Measurements from ENCODE around the gene VAV2. TPM values are rescaled to one million over a fixed set of nuclear protein-coding genes. Genes with fewer than 3 reads are reported as not detected.

VAV2 gene
- total and polyA plus RNA-seq, 9 of the 15 experiments (the other 6 are each of a cell fraction or from before 2014, with no cell fraction given), result 0.01 to 2.7 (median 1.0) TPM; not detected in 1

DNA sequence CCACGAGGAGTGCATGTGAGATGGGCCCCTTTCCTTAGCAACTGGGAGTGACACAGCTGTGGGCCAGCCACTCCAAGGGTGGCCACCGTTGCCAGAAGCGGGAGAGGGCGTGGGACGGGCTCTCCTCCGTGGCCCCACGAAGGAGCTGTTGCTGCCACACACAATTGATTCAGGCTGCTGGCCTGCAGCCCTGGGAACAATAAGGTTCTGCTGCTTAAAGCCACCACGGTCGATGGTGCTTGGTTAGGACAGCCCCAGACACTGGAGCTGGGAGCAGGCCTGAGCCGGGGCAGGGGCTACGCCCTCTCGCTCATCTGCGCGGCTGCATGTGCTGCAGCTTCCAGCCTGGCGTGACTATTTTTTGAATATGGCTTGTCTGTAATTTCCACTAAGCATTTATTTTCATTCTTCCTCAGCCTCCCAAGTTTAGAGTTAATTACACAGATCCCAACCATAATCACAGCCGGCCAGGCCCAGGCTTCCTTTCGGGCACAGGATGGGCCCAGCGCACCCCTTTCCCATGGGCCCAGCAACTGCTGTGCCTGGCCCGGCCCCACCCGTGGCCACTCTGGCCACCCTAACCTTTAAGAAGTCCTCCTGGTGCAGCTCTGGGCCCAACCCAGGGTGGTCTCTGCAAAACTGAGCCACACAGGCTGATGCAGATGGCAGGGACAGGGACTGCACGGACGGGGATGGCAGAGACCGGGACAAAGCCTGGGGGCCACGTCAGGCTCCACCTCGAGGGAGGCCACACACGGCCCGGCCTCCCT lies 49.7 kb downstream of the VAV2 start:
- in situ Hi-C loops (cut with MboI) (no loop called here), intact Hi-C loops (cut with micrococcal nuclease) (no loop called here)
- H3K4me3 ChIP-seq, result no peak overlapping the region
- no peaks in the 10 kb centered on the region for H3K79me2 ChIP-seq (ENCODE audit: control insufficient read depth, insufficient read depth, low read length)
- peaks cover 31% of the 10 kb centered on the region for H4K20me1 ChIP-seq (replicated peaks; ENCODE audit: control insufficient read depth, insufficient read depth, low read length)
- ATAC-seq, result 0 out of 3 replicates have a peak, but pooled peaks have one; percentile 26
- H3K27ac ChIP-seq (ENCODE audit: extremely low read depth, low read depth, low read length), result no peak overlapping the region
- TF ChIP-seq, protein P1, sequence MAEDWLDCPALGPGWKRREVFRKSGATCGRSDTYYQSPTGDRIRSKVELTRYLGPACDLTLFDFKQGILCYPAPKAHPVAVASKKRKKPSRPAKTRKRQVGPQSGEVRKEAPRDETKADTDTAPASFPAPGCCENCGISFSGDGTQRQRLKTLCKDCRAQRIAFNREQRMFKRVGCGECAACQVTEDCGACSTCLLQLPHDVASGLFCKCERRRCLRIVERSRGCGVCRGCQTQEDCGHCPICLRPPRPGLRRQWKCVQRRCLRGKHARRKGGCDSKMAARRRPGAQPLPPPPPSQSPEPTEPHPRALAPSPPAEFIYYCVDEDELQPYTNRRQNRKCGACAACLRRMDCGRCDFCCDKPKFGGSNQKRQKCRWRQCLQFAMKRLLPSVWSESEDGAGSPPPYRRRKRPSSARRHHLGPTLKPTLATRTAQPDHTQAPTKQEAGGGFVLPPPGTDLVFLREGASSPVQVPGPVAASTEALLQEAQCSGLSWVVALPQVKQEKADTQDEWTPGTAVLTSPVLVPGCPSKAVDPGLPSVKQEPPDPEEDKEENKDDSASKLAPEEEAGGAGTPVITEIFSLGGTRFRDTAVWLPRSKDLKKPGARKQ (CRISPR knock-in tag; IDR thresholded peaks at IDR 0.05), result no peak
- TF ChIP-seq, protein P2, sequence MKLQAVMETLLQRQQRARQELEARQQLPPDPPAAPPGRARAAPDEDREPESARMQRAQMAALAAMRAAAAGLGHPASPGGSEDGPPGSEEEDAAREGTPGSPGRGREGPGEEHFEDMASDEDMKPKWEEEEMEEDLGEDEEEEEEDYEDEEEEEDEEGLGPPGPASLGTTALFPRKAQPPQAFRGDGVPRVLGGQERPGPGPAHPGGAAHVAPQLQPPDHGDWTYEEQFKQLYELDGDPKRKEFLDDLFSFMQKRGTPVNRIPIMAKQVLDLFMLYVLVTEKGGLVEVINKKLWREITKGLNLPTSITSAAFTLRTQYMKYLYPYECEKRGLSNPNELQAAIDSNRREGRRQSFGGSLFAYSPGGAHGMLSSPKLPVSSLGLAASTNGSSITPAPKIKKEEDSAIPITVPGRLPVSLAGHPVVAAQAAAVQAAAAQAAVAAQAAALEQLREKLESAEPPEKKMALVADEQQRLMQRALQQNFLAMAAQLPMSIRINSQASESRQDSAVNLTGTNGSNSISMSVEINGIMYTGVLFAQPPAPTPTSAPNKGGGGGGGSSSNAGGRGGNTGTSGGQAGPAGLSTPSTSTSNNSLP (IDR thresholded peaks at IDR 0.05; ENCODE audit: borderline replicate concordance, low read depth, low read length), result no peak
- TF ChIP-seq SAFB2 (IDR thresholded peaks at IDR 0.05; ENCODE audit: borderline replicate concordance, low read depth, low read length, severe bottlenecking) (no peak), MXI1 (IDR thresholded peaks at IDR 0.05; ENCODE audit: low read depth, low read length) (no peak), PHB (CRISPR knock-in tag; IDR thresholded peaks at IDR 0.05) (no peak), GATAD2B (IDR thresholded peaks at IDR 0.05; ENCODE audit: borderline replicate concordance) (no peak), ZNF146 (CRISPR knock-in tag; IDR thresholded peaks at IDR 0.05; ENCODE audit: unreplicated experiment) (no peak), ZNF586 (CRISPR knock-in tag; conservative IDR thresholded peaks at IDR 0.05) (no peak), TAF1 (IDR thresholded peaks at IDR 0.05; ENCODE audit: control insufficient read depth, extremely low read depth, insufficient read depth, low read length, severe bottlenecking) (no peak), ZNF212 (CRISPR knock-in tag; IDR thresholded peaks at IDR 0.05) (no peak)
- TF ChIP-seq, protein P3, sequence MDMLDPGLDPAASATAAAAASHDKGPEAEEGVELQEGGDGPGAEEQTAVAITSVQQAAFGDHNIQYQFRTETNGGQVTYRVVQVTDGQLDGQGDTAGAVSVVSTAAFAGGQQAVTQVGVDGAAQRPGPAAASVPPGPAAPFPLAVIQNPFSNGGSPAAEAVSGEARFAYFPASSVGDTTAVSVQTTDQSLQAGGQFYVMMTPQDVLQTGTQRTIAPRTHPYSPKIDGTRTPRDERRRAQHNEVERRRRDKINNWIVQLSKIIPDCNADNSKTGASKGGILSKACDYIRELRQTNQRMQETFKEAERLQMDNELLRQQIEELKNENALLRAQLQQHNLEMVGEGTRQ (CRISPR knock-in tag; IDR thresholded peaks at IDR 0.05), result no peak
- no peak overlapping the region for H3K4me2 ChIP-seq (ENCODE audit: insufficient read depth, low read length)
- peaks cover 0 to 7% of the 10 kb centered on the region in 2 experiments; a peak in 1 of 5 replicates for H3K4me1 ChIP-seq (replicated peaks in 1 of 2; ENCODE audit: control insufficient read depth in 2 of 2, insufficient read depth in 2 of 2, low read length in 2 of 2)
- FAIRE-seq, result no peak
- no peaks in the 10 kb centered on the region for H3K9me1 ChIP-seq (ENCODE audit: control insufficient read depth, insufficient read depth, low read length)
- DNase-seq (ENCODE audit: extremely low read depth in 1 of 4, low spot score in 3 of 4), result no peak
- POLR2A ChIA-PET, result interaction anchor here (0.6 kb wide), 1 partner anchor 94 kb away, joined by 3 read pairs; no protein-coding TSS in a partner anchor
- no peaks in the 10 kb centered on the region for H3K36me3 ChIP-seq (ENCODE audit: control insufficient read depth, insufficient read depth, low read length)
- no peaks in the 10 kb centered on the region for H3K9me3 ChIP-seq (replicated peaks; ENCODE audit: control insufficient read depth, insufficient read depth, low read depth, low read length)
- peaks cover 0 to 36% of the 10 kb centered on the region in 2 experiments; a peak in 2 of 5 replicates for H3K27me3 ChIP-seq (ENCODE audit: control insufficient read depth in 2 of 2, insufficient read depth in 2 of 2, low read length in 2 of 2)
- CTCF ChIA-PET (ENCODE audit: low intra/inter-chr PET ratio), result no interaction called here
- no peak overlapping the region for H3K9ac ChIP-seq (ENCODE audit: insufficient read depth in 1 of 2, low read depth in 2 of 2, low read length in 2 of 2)
- H2AFZ ChIP-seq (ENCODE audit: low read depth, low read length), result no peak overlapping the region
- no TSS peak for BruUV-seq (replicated peaks)
- 13% methylated on average over 20 of the region's 27 CpGs for WGBS (ENCODE audit: insufficient coverage, low coverage, missing lambda C conversion rate)

All from K562 (cell line).